ENCODE measurements around the gene LHFPL3. TPM values are rescaled to one million over a fixed set of nuclear protein-coding genes. Genes with fewer than 3 reads are reported as not detected.
A peak's percentile ranks its signal among the peaks of the same experiment; 100 is the strongest.

LHFPL3 gene
- polyA plus RNA-seq, 2 of the 4 experiments (the other 2 are of a cell fraction): not detected

- Histone ChIP-seq H3K4me1 (no peaks in the 10 kb centered on the region), H3K9me3 (no peaks in the 10 kb centered on the region), H3K4me2 (no peak overlapping the region), H3K27ac (no peak overlapping the region), H3K4me3 (no peak overlapping the region)
- 24% methylated on average over 4 of the region's 4 CpGs for WGBS (ENCODE audit: missing lambda C conversion rate)
- POLR2A ChIA-PET: no interaction called here
- FAIRE-seq: no peak
- DNase-seq (ENCODE audit: low read depth in 1 of 2, low spot score in 1 of 2): no peak
- ATAC-seq: no peak
- no peak for TF ChIP-seq HOXB5 (CRISPR knock-in tag; IDR thresholded peaks at IDR 0.05)
- TF ChIP-seq RAD21 (conservative IDR thresholded peaks at IDR 0.05 in 1 of 2, IDR thresholded peaks at IDR 0.05 in 1 of 2): no peak
- no peak for TF ChIP-seq PBX3 (IDR thresholded peaks at IDR 0.05)
- TF ChIP-seq CBX2 (IDR thresholded peaks at IDR 0.05; ENCODE audit: borderline replicate concordance, low read depth): no peak
- no peak for TF ChIP-seq E2F6 (IDR thresholded peaks at IDR 0.05; ENCODE audit: borderline replicate concordance, low read depth)
- TF ChIP-seq ESRRA (IDR thresholded peaks at IDR 0.05; ENCODE audit: borderline replicate concordance, low read length): no peak
- TF ChIP-seq BCL3 (IDR thresholded peaks at IDR 0.05): no peak
- TF ChIP-seq FOSL2 (IDR thresholded peaks at IDR 0.05): no peak
- TF ChIP-seq FOSL2 (CRISPR knock-in tag; IDR thresholded peaks at IDR 0.05): no peak
- no peak for TF ChIP-seq RFX5 (IDR thresholded peaks at IDR 0.05)
- no peak for TF ChIP-seq KDM5A (IDR thresholded peaks at IDR 0.05)
- no peak for TF ChIP-seq FOXS1 (CRISPR knock-in tag; IDR thresholded peaks at IDR 0.05)
- no peak for TF ChIP-seq ATOH8 (CRISPR knock-in tag; IDR thresholded peaks at IDR 0.05; ENCODE audit: low read depth)
- no peak for TF ChIP-seq RCOR1 (IDR thresholded peaks at IDR 0.05; ENCODE audit: low read depth, low read length)
- TF ChIP-seq PHF8 (IDR thresholded peaks at IDR 0.05; ENCODE audit: borderline replicate concordance, low read depth): no peak
- no peak for TF ChIP-seq HOXB13 (CRISPR knock-in tag; IDR thresholded peaks at IDR 0.05; ENCODE audit: low read depth)
- no peak for TF ChIP-seq MAX (IDR thresholded peaks at IDR 0.05)
- TF ChIP-seq CTCF (IDR thresholded peaks at IDR 0.05): no peak
- no peak for TF ChIP-seq ZNF302 (CRISPR knock-in tag; IDR thresholded peaks at IDR 0.05)
- TF ChIP-seq HEYL (CRISPR knock-in tag; IDR thresholded peaks at IDR 0.05): no peak
- no peak for TF ChIP-seq HDAC2 (IDR thresholded peaks at IDR 0.05)
- CTCF ChIA-PET: no interaction called here
Measured at GRCh38 chr7:104903846-104904245, 575.4 kb downstream of the LHFPL3 start.

- ChIA-PET CTCF (interaction anchor here (1.1 to 3.8 kb wide), 2 partner anchors 12 to 44 kb away, joined by 3 to 21 read pairs; no protein-coding TSS in a partner anchor), POLR2A (no interaction called here)
- TF ChIP-seq CBX8 (IDR thresholded peaks at IDR 0.05): peak; percentile 89
- no peak; the same call in 1 of the 2 replicates for TF ChIP-seq RNF2 (IDR thresholded peaks at IDR 0.05; ENCODE audit: borderline replicate concordance, low read depth)
- no peak for FAIRE-seq
- no peak overlapping the region for H3K27ac ChIP-seq
- no peak for ATAC-seq
- no peak for DNase-seq (ENCODE audit: low read depth in 1 of 2, low spot score in 1 of 2)
- H3K4me3 ChIP-seq: no peak overlapping the region
- no peak overlapping the region for H3K4me2 ChIP-seq
- H3K4me1 ChIP-seq: no peaks in the 10 kb centered on the region
- no peaks in the 10 kb centered on the region for H3K9me3 ChIP-seq
- 21% methylated on average over 7 of the region's 7 CpGs for WGBS (ENCODE audit: missing lambda C conversion rate)
Measured at GRCh38 chr7:104906032-104906431, 577.6 kb downstream of the LHFPL3 start.
